ENCODE results near the gene SNRK.

- TF ChIP-seq CTCF (conservative IDR thresholded peaks at IDR 0.05; ENCODE audit: low read depth in 2 of 2): no peak
- TF ChIP-seq JUNB (IDR thresholded peaks at IDR 0.05; ENCODE audit: unreplicated experiment): no peak
- no peak for TF ChIP-seq EZH2 (IDR thresholded peaks at IDR 0.05; ENCODE audit: low read depth, unreplicated experiment)
- TF ChIP-seq POLR2AphosphoS5 (IDR thresholded peaks at IDR 0.05; ENCODE audit: low read depth): no peak
- no peak for TF ChIP-seq EZH2phosphoT487 (IDR thresholded peaks at IDR 0.05; ENCODE audit: unreplicated experiment)
- no peak for TF ChIP-seq CREB1 (CRISPR knock-in tag; IDR thresholded peaks at IDR 0.05; ENCODE audit: low read depth)
- no peak for TF ChIP-seq ZNF331 (CRISPR knock-in tag; IDR thresholded peaks at IDR 0.05; ENCODE audit: low read depth)
Measured at GRCh38 chr3:43372809-43373559, 86.6 kb downstream of the SNRK start.

Data from GM23338 (cell line).